ENCODE results near the gene OR8D2.

The OR8D2 gene, protein sequence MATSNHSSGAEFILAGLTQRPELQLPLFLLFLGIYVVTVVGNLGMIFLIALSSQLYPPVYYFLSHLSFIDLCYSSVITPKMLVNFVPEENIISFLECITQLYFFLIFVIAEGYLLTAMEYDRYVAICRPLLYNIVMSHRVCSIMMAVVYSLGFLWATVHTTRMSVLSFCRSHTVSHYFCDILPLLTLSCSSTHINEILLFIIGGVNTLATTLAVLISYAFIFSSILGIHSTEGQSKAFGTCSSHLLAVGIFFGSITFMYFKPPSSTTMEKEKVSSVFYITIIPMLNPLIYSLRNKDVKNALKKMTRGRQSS

GRCh38 chr11:124320097-124320496, at the start of gene OR8D2:
Gene OR8D2 (minus strand): TSS chr11:124320197. CDS start chr11:124320197, 0 bp downstream.
- Histone ChIP-seq H3K4me3 (ENCODE audit: low read depth, low read length) (no peak within 1 kb of the TSS), H3K9me3 (ENCODE audit: control insufficient read depth, insufficient read depth, low read length) (no peaks in the 10 kb centered on the region), H3K36me3 (ENCODE audit: control insufficient read depth, insufficient read depth, low read length) (no peaks in the 10 kb centered on the region)

DNA sequence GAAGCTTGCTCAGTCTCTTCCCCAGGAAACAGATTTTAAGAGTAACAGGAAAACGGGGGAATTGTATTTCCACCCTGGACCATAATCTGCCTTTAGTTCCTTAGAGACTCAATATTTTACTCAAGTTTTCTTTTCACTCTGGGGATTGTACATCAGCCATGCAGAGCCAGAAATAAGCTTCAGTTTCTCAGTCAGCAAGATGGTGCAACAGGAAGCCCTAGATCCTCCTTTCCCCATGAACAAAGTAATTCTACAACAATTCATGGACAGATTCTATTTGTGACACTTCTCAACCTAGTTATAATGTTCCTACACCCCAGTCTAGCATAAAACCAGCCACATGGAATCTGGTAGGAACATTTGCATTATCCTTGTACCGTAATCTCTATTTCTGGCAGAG, 39.6 kb upstream of the OR8D2 start:
- Histone ChIP-seq H3K4me3 (ENCODE audit: low read depth, low read length) (no peak overlapping the region), H3K27me3 (ENCODE audit: control insufficient read depth, insufficient read depth, low read length) (no peaks in the 10 kb centered on the region), H3K9ac (ENCODE audit: low read depth, low read length) (no peak overlapping the region), H3K9me3 (ENCODE audit: control insufficient read depth, insufficient read depth, low read length) (no peaks in the 10 kb centered on the region), H3K36me3 (ENCODE audit: control insufficient read depth, insufficient read depth, low read length) (no peaks in the 10 kb centered on the region), H3K27ac (ENCODE audit: low read depth, low read length) (no peak overlapping the region), H3K4me1 (ENCODE audit: control insufficient read depth, insufficient read depth, low read length) (no peaks in the 10 kb centered on the region)

More at GRCh38 chr11:124320097-124320496, at the start of gene OR8D2:
- H3K4me1 ChIP-seq (ENCODE audit: control insufficient read depth, insufficient read depth, low read length): no peaks in the 10 kb centered on the region
- no peaks in the 10 kb centered on the region for H3K27me3 ChIP-seq (ENCODE audit: control insufficient read depth, insufficient read depth, low read length)
- H3K27ac ChIP-seq (ENCODE audit: low read depth, low read length): no peak within 1 kb of the TSS
- no peak within 1 kb of the TSS for H3K9ac ChIP-seq (ENCODE audit: low read depth, low read length)

DNA sequence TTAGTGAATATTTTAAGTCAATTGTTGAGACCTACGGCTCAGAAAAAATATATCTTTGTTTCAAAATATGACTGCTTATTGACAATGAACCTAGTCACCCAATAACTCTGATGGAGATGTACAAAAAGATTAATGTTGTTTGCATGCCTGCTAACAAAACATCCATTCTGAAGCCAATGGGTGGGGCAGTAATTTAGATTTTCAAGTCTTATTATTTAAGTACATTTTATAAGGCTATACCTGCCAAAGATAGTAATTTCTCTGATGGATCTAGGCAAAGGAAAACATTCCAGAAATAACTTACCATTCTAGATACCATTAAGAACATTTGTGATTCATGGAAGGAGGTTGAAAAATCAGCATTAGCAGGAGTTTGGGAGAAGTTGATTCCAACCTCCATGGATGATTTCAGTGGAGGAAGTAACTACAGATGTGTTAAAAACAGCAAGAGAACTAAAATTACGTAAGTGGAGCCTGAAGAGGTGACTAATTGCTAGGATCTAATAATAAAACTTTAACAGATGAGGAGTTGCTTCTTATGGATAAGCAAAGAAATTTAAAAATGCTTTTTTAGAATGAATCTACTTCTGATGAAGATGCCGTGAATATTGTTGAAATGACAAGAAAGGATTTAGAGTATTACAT, 26.4 kb upstream of the OR8D2 start:
- H3K9me3 ChIP-seq (ENCODE audit: control insufficient read depth, insufficient read depth, low read length): no peaks in the 10 kb centered on the region; the same call in 1 of the 2 replicates
- H3K9ac ChIP-seq (ENCODE audit: low read depth, low read length): no peak overlapping the region
- no peaks in the 10 kb centered on the region for H3K4me1 ChIP-seq (ENCODE audit: control insufficient read depth, insufficient read depth, low read length)
- no peaks in the 10 kb centered on the region for H3K27me3 ChIP-seq (ENCODE audit: control insufficient read depth, insufficient read depth, low read length)
- H3K36me3 ChIP-seq (ENCODE audit: control insufficient read depth, insufficient read depth, low read length): no peaks in the 10 kb centered on the region
- no peak overlapping the region for H3K27ac ChIP-seq (ENCODE audit: low read depth, low read length)
- no peak overlapping the region for H3K4me3 ChIP-seq (ENCODE audit: low read depth, low read length)

- no peaks in the 10 kb centered on the region for H3K4me1 ChIP-seq (ENCODE audit: control insufficient read depth, insufficient read depth, low read length)
- H3K36me3 ChIP-seq (ENCODE audit: control insufficient read depth, insufficient read depth, low read length): no peaks in the 10 kb centered on the region
- no peaks in the 10 kb centered on the region for H3K27me3 ChIP-seq (ENCODE audit: control insufficient read depth, insufficient read depth, low read length)
- no peaks in the 10 kb centered on the region; the same call in 1 of the 2 replicates for H3K9me3 ChIP-seq (ENCODE audit: control insufficient read depth, insufficient read depth, low read length)
- H3K4me3 ChIP-seq (ENCODE audit: low read depth, low read length): no peak overlapping the region
- no peak overlapping the region for H3K27ac ChIP-seq (ENCODE audit: low read depth, low read length)
- H3K9ac ChIP-seq (ENCODE audit: low read depth, low read length): no peak overlapping the region
These were observed 24.3 kb upstream of the OR8D2 start for GRCh38 chr11:124344346-124344745.

DNA sequence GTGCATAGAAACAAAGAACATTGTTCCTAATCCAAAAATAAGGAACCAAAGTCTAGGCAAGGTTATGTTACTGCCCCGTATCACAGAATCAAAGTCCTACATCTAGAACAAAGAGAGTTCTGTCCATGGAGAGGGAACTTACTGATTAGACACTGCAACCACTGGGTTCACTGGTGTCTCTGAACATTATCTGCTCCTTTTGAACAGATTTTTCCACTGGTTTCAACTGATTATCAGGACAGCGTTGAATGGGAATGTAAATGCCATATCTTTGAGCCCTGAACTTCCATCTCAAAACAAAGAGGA, 20.1 kb upstream of the OR8D2 start:
- Histone ChIP-seq H3K27ac (ENCODE audit: low read depth, low read length) (no peak overlapping the region), H3K9me3 (ENCODE audit: control insufficient read depth, insufficient read depth, low read length) (no peaks in the 10 kb centered on the region), H3K36me3 (ENCODE audit: control insufficient read depth, insufficient read depth, low read length) (no peaks in the 10 kb centered on the region), H3K27me3 (ENCODE audit: control insufficient read depth, insufficient read depth, low read length) (no peaks in the 10 kb centered on the region), H3K4me1 (ENCODE audit: control insufficient read depth, insufficient read depth, low read length) (no peaks in the 10 kb centered on the region), H3K9ac (ENCODE audit: low read depth, low read length) (no peak overlapping the region), H3K4me3 (ENCODE audit: low read depth, low read length) (no peak overlapping the region)

DNA sequence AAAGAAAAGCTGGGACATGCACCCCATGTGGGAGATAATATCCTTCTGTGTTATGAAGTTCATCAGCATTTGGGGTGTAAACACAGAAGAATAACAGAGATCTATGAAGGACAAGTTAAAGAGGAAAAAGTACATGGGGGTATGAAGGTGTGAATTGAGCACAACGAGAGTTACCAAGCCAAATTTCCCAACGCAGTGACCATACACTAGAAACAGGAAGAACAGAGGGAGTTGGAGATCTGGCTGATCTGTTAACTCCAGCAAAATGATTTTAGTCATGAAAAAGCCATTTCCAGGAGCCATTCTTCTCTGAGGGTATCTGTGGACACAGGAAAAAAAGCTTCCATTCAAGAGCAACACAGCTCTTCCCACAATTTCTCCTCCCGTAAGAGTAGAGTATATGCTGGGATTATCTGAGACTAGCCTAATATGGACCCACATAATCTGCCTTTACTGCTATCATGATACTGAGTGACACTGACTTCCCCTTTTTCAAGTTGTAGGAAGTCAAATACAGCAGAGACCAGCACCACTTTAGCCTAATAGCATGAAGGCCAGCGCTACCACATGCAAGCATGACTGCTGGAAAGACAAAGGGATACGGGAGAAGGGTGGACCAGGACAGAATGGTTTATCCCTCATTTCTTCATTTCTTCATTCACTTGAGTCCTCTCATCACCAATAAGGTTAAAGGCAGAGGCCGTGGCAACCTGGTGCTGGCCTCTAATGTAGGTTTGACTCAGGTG, 19.6 kb upstream of the OR8D2 start:
- Histone ChIP-seq H3K9ac (ENCODE audit: low read depth, low read length) (no peak overlapping the region), H3K4me1 (ENCODE audit: control insufficient read depth, insufficient read depth, low read length) (no peaks in the 10 kb centered on the region), H3K27me3 (ENCODE audit: control insufficient read depth, insufficient read depth, low read length) (no peaks in the 10 kb centered on the region), H3K36me3 (ENCODE audit: control insufficient read depth, insufficient read depth, low read length) (no peaks in the 10 kb centered on the region), H3K27ac (ENCODE audit: low read depth, low read length) (no peak overlapping the region), H3K9me3 (ENCODE audit: control insufficient read depth, insufficient read depth, low read length) (no peaks in the 10 kb centered on the region), H3K4me3 (ENCODE audit: low read depth, low read length) (no peak overlapping the region)

DNA sequence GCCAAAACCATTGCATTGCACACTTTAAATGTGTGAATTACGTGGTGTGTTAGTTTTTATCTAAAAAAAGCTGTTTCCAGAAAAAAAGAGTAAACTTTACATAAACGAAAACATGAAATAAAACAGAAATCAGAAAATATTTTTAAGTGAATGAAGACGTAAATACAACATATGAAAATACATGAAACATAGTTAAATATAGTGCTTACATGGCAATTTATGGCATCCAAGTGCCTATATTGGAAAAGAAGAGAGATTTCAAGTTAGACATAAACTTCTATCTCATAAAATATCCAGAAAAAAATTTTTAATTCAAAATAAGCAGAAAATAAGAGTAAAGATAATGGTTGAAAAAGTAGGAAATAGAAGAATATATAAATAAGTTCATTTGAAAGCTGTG, 11.9 kb upstream of the OR8D2 start:
- H3K36me3 ChIP-seq (ENCODE audit: control insufficient read depth, insufficient read depth, low read length): no peaks in the 10 kb centered on the region
- no peak overlapping the region for H3K4me3 ChIP-seq (ENCODE audit: low read depth, low read length)
- no peaks in the 10 kb centered on the region for H3K4me1 ChIP-seq (ENCODE audit: control insufficient read depth, insufficient read depth, low read length)
- no peak overlapping the region for H3K9ac ChIP-seq (ENCODE audit: low read depth, low read length)
- H3K27me3 ChIP-seq (ENCODE audit: control insufficient read depth, insufficient read depth, low read length): no peaks in the 10 kb centered on the region
- H3K27ac ChIP-seq (ENCODE audit: low read depth, low read length): no peak overlapping the region
- peaks cover 15% of the 10 kb centered on the region for H3K9me3 ChIP-seq (ENCODE audit: control insufficient read depth, insufficient read depth, low read length)

DNA sequence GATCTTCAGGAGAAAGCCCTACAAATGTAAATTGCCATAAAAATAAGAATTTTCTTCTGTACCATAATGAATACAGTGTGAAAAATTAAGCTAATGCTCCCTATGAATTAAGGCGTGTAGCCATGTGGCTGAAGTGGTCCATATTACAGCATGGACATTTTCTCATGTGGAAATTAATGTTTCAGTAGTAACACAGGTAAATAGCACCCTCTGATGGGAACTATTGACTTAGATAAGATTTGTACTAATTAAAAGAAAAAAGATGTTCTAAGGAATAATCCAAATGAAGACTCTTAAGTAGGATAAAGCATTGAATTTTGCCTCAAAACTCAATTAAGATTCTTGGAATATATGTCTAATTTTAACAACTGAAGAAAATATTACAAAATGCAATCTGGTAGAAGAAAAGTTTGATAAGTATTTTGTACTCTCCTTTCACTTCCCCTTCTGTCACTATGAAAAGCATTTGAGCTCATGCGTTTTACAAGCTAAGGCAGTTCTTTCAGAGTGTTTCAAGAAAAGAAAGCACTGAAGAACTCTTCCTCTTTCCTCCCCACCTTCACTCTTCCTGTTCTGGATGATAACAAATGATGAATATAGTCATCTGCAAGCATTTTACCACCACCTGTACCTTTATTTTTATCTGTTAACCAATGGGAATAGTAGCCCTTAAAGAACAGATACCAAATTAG, 9.9 kb upstream of the OR8D2 start:
- Histone ChIP-seq H3K4me1 (ENCODE audit: control insufficient read depth, insufficient read depth, low read length) (no peaks in the 10 kb centered on the region), H3K9ac (ENCODE audit: low read depth, low read length) (no peak overlapping the region), H3K9me3 (ENCODE audit: control insufficient read depth, insufficient read depth, low read length) (peaks cover 15% of the 10 kb centered on the region), H3K27me3 (ENCODE audit: control insufficient read depth, insufficient read depth, low read length) (no peaks in the 10 kb centered on the region), H3K36me3 (ENCODE audit: control insufficient read depth, insufficient read depth, low read length) (no peaks in the 10 kb centered on the region), H3K4me3 (ENCODE audit: low read depth, low read length) (no peak overlapping the region), H3K27ac (ENCODE audit: low read depth, low read length) (no peak overlapping the region)

DNA sequence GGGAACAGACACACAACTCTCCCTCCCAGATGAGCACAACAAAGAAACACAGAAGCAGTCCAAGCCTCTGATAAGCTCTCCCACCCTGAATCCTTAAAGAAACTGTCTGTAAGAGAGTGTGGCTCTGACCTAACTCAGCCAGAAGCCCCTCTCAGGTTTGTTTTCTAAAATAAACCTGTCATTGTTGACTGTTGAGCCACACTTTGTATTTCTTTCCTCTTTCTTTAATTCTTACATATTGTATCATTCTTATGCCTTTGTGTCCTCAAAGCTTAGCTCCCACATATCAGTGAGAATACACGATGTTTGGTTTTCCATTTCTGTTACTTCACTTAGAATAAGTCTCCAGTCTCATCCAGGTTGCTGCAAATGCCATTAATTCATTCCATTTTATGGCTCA, 7.8 kb upstream of the OR8D2 start:
- no peaks in the 10 kb centered on the region for H3K36me3 ChIP-seq (ENCODE audit: control insufficient read depth, insufficient read depth, low read length)
- no peak overlapping the region for H3K9ac ChIP-seq (ENCODE audit: low read depth, low read length)
- H3K4me3 ChIP-seq (ENCODE audit: low read depth, low read length): no peak overlapping the region
- no peaks in the 10 kb centered on the region for H3K4me1 ChIP-seq (ENCODE audit: control insufficient read depth, insufficient read depth, low read length)
- no peak overlapping the region for H3K27ac ChIP-seq (ENCODE audit: low read depth, low read length)
- no peaks in the 10 kb centered on the region for H3K27me3 ChIP-seq (ENCODE audit: control insufficient read depth, insufficient read depth, low read length)
- H3K9me3 ChIP-seq (ENCODE audit: control insufficient read depth, insufficient read depth, low read length): peaks cover 15% of the 10 kb centered on the region

DNA sequence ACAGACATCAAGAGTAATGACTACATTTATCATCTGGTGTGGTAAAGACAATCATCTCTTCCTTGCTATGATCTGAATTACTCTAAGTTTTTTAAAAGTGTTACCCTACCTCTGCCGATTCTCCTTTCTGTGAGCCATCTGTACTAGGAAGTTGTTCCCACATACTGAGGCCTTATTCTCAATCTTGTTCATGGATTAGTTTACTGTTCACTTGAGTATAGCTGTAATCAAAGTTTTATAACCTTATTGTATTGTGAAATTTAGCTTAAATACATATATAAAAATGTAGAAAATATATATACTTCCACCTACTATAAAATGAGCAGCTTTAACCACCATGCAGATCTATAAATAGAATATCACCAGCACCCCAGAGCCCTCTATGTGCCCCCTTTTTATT, 2.4 kb upstream of the OR8D2 start:
- no peak overlapping the region for H3K4me3 ChIP-seq (ENCODE audit: low read depth, low read length)
- H3K9me3 ChIP-seq (ENCODE audit: control insufficient read depth, insufficient read depth, low read length): no peaks in the 10 kb centered on the region; the same call in 1 of the 2 replicates
- no peaks in the 10 kb centered on the region for H3K36me3 ChIP-seq (ENCODE audit: control insufficient read depth, insufficient read depth, low read length)
- no peak overlapping the region for H3K9ac ChIP-seq (ENCODE audit: low read depth, low read length)
- H3K4me1 ChIP-seq (ENCODE audit: control insufficient read depth, insufficient read depth, low read length): no peaks in the 10 kb centered on the region
- no peaks in the 10 kb centered on the region for H3K27me3 ChIP-seq (ENCODE audit: control insufficient read depth, insufficient read depth, low read length)
- H3K27ac ChIP-seq (ENCODE audit: low read depth, low read length): no peak overlapping the region

- no peak overlapping the region for H3K9ac ChIP-seq (ENCODE audit: low read depth, low read length)
- no peak overlapping the region for H3K27ac ChIP-seq (ENCODE audit: low read depth, low read length)
- no peaks in the 10 kb centered on the region for H3K27me3 ChIP-seq (ENCODE audit: control insufficient read depth, insufficient read depth, low read length)
- no peaks in the 10 kb centered on the region for H3K4me1 ChIP-seq (ENCODE audit: control insufficient read depth, insufficient read depth, low read length)
- no peaks in the 10 kb centered on the region for H3K9me3 ChIP-seq (ENCODE audit: control insufficient read depth, insufficient read depth, low read length)
- H3K36me3 ChIP-seq (ENCODE audit: control insufficient read depth, insufficient read depth, low read length): no peaks in the 10 kb centered on the region
- H3K4me3 ChIP-seq (ENCODE audit: low read depth, low read length): no peak overlapping the region
These were observed 4.9 kb downstream of the OR8D2 start for GRCh38 chr11:124315052-124315451.
